ENCODE data around the gene PLCL2.

The PLCL2 gene

GRCh38 chr3:16893618-16894200 lies 9.0 kb downstream of the PLCL2 start:
- no peak for DNase-seq (ENCODE audit: low spot score)

DNA sequence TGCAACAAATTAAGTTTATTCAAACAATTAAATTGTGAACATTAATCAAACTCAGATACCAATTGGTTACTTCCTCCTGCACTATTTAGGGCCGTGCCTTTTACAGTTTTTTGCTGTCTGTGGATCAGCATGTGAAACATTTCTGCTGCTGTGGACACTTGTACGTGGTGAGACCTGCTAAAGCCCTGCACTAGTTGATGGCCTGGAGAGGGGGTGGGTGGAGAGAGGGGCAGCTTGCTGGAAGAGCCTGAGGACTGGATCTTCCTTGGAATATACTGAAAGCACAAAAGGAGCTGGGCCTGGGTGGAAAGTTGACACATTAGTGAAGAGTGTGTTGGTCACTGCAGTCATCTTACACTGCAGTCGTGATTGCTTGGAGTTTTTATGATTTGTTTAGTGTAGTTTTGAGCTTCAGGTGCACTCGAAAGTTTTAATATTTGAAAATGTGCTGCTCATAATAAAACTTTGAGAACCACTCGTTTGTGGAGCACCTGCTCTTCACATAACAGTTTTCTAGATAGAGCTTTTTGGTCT lies 11.4 kb downstream of the PLCL2 start:
- DNase-seq (ENCODE audit: low spot score): no peak

DNA sequence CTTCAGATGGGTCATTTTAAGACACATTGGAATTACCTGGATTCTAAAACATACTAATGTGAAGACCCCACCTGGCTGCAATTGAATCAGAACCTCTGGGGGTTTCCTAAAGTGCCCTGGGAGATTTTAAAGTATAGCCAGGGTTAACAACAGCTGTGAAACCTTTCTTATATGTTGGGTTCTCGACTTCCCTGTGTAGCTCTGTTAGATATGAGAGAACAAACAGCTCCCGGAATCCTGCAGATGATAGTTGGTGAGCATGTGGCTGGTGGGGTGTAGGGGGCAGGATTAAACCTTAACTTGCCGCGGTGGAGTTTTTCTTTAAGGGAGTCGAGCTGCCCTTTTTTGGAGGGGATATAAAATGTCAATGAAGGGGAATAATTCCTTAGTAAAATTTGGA lies 12.1 kb downstream of the PLCL2 start:
- no peak for DNase-seq (ENCODE audit: low spot score)

- no peak for DNase-seq (ENCODE audit: low spot score)
These were observed 12.6 kb downstream of the PLCL2 start for GRCh38 chr3:16897254-16897926.

DNA sequence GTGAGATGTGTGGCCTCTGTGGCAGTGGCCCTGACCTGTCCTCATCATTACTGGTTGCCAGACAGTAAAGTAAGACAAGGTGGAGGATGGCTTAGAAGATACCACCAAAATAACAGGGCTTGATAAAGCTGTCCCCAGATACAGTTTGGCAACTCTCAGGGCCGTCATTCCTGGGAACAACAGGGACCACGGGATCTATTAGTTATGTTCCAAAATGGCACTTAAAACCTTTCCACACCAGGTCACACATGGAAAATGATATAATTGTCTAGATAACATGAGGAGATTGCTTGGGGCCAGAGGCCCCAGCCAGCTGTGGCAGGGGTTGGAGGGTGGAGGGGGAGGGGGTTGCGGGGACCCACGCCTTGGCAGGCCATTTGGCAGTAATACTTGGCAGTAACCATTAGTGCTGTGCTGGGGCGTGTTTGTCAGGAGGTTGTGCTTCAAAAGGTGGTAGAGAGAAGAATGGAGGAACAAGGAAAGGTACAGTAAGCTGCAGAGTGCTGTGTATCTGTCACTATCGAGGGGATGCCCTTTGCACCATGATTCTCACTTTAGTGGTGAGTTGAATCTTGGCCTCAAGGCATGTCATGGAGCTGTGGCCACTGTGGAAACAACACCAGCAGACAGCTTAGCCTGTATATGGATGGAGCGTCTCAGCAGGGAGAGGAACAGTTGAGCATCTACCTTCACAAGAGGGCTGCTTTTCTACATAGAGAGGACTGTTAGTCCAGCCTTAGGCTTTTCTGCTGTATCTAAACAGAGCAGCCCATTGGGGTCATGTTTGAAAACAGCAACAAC lies 14.0 kb downstream of the PLCL2 start:
- no peak for DNase-seq (ENCODE audit: low spot score)

GRCh38 chr3:16899919-16900318 lies 15.2 kb downstream of the PLCL2 start:
- no peak for DNase-seq (ENCODE audit: low spot score)

DNA sequence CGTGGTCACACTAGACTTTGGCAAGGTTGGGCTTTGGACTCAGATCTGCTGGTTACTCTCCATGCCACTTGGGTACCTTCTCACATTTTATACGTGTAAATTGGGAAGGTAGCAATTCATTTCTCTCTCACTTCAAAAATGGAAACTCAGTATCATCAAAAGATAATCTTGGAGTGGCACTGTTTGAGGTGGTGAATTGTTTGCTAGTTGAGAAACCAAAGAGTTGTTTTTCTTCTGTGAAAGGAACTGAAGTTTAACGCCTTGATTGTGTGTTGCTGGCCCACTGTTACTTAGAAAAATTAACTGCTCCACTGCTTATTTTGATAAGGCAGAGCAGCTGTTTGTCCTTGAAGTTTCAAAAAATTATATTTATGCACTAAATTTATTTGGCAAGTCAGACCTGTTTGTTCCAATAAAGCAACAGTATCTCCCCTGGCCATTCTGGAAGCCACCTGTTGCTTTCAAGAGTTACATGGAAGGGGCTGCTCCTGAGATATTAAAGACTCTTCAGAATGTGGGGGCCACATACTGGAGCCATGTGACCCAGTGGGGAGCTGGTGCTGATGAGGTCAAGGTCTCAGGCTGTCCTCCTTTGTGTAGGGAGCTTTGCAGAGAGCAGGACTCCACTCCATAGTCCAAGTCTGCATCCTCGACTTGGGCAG lies 16.2 kb downstream of the PLCL2 start:
- DNase-seq (ENCODE audit: low spot score): no peak

DNA sequence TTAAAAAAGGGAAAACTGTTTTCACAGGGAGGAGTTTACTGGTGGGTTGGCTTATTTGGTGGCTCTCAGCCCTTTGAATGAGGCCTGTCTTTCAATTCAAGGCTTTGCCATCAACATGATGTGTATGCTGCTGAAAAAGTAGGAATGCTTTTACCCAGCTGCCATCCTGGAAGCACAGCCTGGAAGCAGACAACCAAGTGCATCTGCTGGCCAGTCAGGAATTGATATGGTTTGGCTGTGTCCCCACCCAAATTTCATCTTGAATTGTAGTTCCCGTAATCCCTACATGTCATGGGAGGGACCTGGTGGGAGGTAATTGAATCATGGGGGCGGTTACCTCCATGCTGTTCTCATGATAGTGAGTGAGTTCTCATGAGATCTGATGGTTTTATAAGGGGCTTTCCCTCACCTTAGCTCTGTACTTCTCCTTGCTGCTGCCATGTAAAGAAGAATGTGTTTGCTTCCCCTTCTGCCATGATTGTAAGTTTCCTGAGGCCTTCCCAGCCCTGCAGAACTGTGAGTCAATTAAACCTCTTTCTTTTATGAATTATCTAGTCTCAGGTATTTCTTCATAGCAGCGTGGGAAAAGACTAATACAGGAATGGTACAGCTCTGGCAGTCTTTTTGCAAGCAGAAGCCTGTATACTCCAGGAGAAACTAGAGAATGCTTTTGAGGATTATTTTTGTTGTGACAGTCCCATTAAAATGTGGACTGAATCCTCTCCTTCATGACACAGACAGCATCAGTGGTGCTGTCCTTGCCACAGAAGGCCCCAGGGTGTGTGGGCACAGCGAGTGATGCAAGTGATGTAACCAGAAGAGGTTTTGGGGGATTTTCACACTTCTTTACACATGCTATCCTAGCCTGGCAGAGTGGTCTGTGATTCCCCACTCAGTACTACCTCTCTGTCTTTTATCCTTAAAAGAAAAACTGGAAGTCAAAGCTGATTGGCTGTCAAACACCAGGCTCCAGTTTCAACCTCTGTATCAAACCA lies 20.0 kb downstream of the PLCL2 start:
- DNase-seq (ENCODE audit: low spot score): no peak

- DNase-seq (ENCODE audit: low spot score): no peak
These were observed 20.9 kb downstream of the PLCL2 start for GRCh38 chr3:16905704-16906103.

- DNase-seq (ENCODE audit: low spot score): no peak
These were observed 21.9 kb downstream of the PLCL2 start for GRCh38 chr3:16906682-16907081.

GRCh38 chr3:16907243-16907642 lies 22.5 kb downstream of the PLCL2 start:
- no peak for DNase-seq (ENCODE audit: low spot score)

- DNase-seq (ENCODE audit: low spot score): no peak
These were observed 23.5 kb downstream of the PLCL2 start for GRCh38 chr3:16908016-16908807.

- no peak for DNase-seq (ENCODE audit: low spot score)
These were observed 24.1 kb downstream of the PLCL2 start for GRCh38 chr3:16908896-16909295.

DNA sequence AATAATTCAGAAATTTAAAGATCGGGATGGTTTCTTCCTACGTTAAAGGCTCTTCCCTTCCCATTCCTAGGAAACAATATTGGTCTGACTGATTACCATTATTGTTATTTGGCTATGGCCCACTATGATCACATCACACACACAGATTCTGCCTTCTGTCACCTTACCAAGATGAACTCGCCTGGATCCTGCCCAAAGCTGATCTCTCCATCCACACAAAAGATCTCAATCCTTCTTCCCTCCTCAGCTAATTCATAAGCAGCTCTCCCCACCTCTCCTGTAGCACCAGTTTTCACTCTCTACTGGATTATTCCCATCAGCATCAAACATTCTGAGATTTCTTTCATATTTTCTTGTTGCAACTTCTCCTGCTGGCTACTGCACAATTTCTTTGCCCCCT lies 25.0 kb downstream of the PLCL2 start:
- DNase-seq (ENCODE audit: low spot score): no peak

- DNase-seq (ENCODE audit: low spot score): no peak
These were observed 25.5 kb downstream of the PLCL2 start for GRCh38 chr3:16910207-16910606.

DNA sequence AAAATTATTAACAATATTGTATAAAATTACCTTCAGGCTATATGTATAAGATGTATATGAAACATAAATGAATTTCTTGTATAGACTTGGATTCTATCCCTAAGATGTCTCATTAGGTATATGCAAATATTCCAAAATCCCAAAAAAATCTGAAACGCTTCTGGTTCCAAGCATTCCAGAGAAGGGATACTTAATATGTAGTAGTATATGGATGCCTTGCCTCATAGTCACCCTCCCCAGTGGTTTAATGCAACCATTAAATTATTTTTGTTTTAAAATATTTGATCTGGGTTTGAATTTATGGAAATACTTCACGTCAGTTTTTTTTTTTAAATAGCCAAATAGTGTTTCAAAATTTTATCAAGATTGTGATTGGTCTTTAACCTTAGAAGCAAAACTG lies 27.2 kb downstream of the PLCL2 start:
- DNase-seq (ENCODE audit: low spot score): no peak

GRCh38 chr3:16912400-16913263 lies 27.9 kb downstream of the PLCL2 start:
- no peak for DNase-seq (ENCODE audit: low spot score)

- DNase-seq (ENCODE audit: low spot score): no peak
These were observed 28.5 kb downstream of the PLCL2 start for GRCh38 chr3:16913264-16913580.

DNA sequence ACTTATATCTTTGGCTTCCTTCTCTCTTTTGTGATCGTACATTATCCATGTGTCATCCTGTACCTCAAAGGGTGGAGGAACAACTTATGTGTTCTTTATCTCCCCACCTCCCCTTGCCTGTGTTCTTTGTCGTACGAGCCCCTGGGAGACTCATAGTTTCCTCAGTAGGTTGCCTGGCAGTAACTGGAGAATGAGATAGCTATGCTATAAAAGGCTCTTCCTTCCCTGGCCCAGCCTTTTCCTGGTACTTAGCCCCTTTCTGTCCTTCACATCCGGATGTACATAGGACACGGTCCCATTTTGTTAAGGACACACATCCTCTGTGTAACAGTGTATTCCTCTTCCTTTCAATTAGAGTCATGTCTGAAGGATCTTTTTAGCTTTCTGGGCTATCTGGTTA lies 32.1 kb downstream of the PLCL2 start:
- DNase-seq (ENCODE audit: low spot score): no peak

Data from HuH-7.5 (cell line).